Measurements from ENCODE around the gene RNH1.

DNA sequence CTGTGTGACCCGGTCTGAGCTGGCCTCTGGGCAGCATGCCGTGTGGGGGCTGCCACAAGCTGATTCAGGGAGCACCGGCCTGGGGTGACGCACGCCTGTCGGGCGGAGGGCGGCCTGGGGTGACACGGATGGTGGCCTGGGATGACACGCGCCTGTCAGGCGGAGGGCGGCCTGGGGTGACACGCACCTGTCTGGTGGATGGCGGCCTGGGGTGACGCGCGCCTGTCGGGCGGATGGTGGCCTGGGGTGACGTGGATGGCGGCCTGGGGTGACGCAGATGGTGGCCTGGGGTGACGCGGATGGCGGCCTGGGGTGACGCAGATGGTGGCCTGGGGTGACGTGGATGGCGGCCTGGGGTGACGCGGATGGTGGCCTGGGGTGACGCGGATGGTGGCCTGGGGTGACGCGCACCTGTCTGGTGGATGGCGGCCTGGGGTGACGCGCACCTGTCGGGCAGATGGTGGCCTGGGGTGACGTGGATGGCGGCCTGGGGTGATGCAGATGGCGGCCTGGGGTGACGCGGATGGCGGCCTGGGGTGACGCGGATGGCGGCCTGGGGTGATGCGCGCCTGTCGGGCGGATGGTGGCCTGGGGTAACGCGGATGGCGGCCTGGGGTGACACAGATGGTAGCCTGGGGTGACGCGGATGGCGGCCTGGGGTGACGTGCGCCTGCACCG is 35.4 kb downstream of the RNH1 start:
- TF ChIP-seq, protein P1, sequence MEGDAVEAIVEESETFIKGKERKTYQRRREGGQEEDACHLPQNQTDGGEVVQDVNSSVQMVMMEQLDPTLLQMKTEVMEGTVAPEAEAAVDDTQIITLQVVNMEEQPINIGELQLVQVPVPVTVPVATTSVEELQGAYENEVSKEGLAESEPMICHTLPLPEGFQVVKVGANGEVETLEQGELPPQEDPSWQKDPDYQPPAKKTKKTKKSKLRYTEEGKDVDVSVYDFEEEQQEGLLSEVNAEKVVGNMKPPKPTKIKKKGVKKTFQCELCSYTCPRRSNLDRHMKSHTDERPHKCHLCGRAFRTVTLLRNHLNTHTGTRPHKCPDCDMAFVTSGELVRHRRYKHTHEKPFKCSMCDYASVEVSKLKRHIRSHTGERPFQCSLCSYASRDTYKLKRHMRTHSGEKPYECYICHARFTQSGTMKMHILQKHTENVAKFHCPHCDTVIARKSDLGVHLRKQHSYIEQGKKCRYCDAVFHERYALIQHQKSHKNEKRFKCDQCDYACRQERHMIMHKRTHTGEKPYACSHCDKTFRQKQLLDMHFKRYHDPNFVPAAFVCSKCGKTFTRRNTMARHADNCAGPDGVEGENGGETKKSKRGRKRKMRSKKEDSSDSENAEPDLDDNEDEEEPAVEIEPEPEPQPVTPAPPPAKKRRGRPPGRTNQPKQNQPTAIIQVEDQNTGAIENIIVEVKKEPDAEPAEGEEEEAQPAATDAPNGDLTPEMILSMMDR (conservative IDR thresholded peaks at IDR 0.05 in 1 of 2, IDR thresholded peaks at IDR 0.05 in 1 of 2; ENCODE audit: low read depth in 1 of 2, low read length in 2 of 2), result no peak
- no peak for TF ChIP-seq EZH2 (IDR thresholded peaks at IDR 0.05; ENCODE audit: low read length, missing control alignments)
